Mesothelial cell of epicardium (in vitro differentiated cells): ENCODE data around the gene DCLK3. TPM values are rescaled to one million over a fixed set of nuclear protein-coding genes. Genes with fewer than 3 reads are reported as not detected.

ENCODE experiments used
- DNase-seq, 2 experiments: peaks; one replicate each; pipeline ENCODE4 v3.0.0; 2021; ENCODE audit warnings: low spot score in 2 of 2; ENCODE audit not compliant: unreplicated experiment in 2 of 2
- H3K27ac Mint-ChIP-seq: 2 replicates; pipeline ENCODE4 v1.8.0; 2021; ENCODE audit warnings: mixed read lengths
- H3K27me3 Mint-ChIP-seq: 2 replicates; pipeline ENCODE4 v1.8.0; 2021; ENCODE audit warnings: low read depth, mixed read lengths
- H3K36me3 Mint-ChIP-seq: 2 replicates; pipeline ENCODE4 v1.8.0; 2021; ENCODE audit warnings: mixed read lengths
- H3K4me1 Mint-ChIP-seq: 2 replicates; pipeline ENCODE4 v1.8.0; 2021; ENCODE audit warnings: mixed read lengths
- H3K4me3 Mint-ChIP-seq: 2 replicates; pipeline ENCODE4 v1.8.0; 2021; ENCODE audit warnings: mild to moderate bottlenecking, moderate library complexity, mixed read lengths
- H3K9me3 Mint-ChIP-seq: 2 replicates; pipeline ENCODE4 v1.8.0; 2021; ENCODE audit warnings: mixed read lengths
- total RNA-seq: library from RNA; stranded (reverse); gene quantifications from 3 replicates; pipeline ENCODE4 v1.2.1, GENCODE V29; 2021
- TF ChIP-seq, protein P1 (sequence below): fragments of 200-600 bp; sonication (generic); IDR thresholded peaks from one replicate; pipeline ENCODE4 v1.5.0; 2021; ENCODE audit warnings: antibody characterized with exemption; ENCODE audit not compliant: unreplicated experiment

DCLK3 gene
- total RNA-seq, 1 donor from 2014 or later = 0.38 TPM

DNA sequence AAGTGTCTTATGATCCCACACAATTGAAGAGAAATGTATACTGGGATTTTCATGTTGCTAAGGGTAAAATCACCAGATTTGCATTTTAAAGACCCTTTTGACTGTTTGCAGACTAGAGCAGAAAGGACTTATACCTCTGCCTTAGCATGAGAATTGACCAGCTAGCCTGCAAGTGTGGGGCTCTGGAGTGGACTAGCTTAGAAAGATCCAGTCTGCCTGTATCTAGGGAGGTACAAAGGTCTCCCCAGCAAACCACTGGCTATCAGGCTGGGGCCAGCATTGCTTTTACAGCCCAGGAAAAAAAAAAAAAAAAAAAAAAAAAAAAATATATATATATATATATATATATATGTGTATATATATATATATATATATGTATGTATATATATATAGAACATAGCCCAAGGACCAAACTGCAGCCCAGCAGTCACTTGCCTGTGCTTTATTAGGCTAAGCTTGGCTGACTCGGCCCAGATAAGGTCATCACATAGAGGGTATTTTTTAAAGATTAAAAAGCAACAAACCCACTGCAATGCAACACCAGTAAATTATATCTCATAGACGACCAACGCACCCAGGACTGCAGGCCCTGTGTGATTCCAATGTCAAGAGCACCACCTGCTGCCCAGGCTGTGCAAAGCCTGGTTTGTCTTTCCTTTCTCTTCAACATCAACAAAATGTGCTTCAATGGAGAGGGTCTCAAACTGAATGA is 63.7 kb downstream of the DCLK3 start:
- H3K4me3 Mint-ChIP-seq = no peak overlapping the region
- peak; percentile 29 to 72 for DNase-seq
- H3K4me1 Mint-ChIP-seq = no peaks in the 10 kb centered on the region
- H3K27me3 Mint-ChIP-seq = peaks cover 57% of the 10 kb centered on the region
- no peaks in the 10 kb centered on the region for H3K36me3 Mint-ChIP-seq
- TF ChIP-seq, protein P1, sequence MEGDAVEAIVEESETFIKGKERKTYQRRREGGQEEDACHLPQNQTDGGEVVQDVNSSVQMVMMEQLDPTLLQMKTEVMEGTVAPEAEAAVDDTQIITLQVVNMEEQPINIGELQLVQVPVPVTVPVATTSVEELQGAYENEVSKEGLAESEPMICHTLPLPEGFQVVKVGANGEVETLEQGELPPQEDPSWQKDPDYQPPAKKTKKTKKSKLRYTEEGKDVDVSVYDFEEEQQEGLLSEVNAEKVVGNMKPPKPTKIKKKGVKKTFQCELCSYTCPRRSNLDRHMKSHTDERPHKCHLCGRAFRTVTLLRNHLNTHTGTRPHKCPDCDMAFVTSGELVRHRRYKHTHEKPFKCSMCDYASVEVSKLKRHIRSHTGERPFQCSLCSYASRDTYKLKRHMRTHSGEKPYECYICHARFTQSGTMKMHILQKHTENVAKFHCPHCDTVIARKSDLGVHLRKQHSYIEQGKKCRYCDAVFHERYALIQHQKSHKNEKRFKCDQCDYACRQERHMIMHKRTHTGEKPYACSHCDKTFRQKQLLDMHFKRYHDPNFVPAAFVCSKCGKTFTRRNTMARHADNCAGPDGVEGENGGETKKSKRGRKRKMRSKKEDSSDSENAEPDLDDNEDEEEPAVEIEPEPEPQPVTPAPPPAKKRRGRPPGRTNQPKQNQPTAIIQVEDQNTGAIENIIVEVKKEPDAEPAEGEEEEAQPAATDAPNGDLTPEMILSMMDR = peak; percentile 59
- H3K9me3 Mint-ChIP-seq = no peaks in the 10 kb centered on the region
- no peak overlapping the region for H3K27ac Mint-ChIP-seq

DNA sequence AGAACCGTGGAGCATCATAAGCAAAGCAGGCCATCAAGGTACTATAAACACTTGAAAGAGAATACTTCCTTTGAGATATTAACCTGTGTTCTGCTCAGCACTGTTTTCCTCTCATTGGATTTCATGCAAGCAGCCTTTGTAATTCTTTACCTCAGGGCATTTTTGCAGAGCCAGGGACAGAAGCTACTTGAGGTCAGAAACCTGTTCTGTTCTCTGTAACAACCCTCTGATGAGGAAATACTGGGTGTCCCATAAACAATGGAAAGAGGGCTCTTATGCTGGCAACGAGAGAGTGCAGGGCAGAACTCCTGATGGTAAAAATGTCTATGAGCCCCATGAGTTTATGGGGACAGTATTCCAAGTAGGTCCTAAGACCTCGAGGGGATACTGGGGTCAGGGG is 66.0 kb downstream of the DCLK3 start:
- Mint-ChIP-seq H3K9me3 (peaks cover 2% of the 10 kb centered on the region), H3K36me3 (no peaks in the 10 kb centered on the region), H3K4me3 (no peak overlapping the region), H3K27ac (no peak overlapping the region), H3K4me1 (no peaks in the 10 kb centered on the region), H3K27me3 (peaks cover 45% of the 10 kb centered on the region)
- TF ChIP-seq, protein P1 = no peak
- no peak for DNase-seq

DNA sequence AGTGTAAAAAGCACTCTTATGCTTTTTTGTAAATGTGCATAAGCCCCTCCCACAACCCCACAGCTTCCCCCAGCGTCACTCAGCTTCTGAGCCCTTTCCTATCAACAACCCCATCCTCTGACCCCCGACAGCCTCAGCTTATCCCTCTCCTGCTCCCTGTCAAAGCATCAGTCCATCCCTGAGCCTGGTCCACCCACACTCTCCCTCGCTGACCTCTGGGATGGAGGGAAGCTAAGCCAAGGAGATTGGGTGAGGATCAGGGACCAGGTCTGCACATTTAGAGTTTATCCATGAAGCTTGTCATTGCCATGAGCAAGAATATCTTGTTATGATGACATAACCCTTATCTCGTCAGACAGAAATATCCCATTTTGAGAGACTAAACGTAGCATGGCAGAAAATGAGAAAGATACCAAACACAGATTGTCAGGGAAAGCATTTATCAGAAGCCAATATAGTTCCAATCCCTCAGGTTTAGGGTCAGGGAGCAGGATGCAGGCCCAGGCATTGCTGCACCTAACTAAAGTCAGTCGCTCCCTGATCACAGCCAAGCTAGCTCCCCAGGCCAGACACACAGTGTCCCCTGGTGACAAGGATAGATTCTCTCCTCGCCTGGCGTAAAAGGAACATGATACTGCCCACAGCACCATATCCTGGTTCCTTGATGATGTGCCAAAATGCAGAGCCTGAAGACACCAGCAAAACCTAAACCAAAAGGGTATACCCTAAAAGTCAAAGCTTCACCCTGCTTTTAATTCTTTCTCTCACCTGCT is 66.9 kb downstream of the DCLK3 start:
- H3K4me3 Mint-ChIP-seq = no peak overlapping the region
- peaks cover 2% of the 10 kb centered on the region for H3K36me3 Mint-ChIP-seq
- peaks cover 36% of the 10 kb centered on the region for H3K27me3 Mint-ChIP-seq
- peaks cover 8% of the 10 kb centered on the region for H3K9me3 Mint-ChIP-seq
- TF ChIP-seq, protein P1 = no peak
- DNase-seq = no peak
- no peaks in the 10 kb centered on the region for H3K4me1 Mint-ChIP-seq
- no peak overlapping the region for H3K27ac Mint-ChIP-seq

DNA sequence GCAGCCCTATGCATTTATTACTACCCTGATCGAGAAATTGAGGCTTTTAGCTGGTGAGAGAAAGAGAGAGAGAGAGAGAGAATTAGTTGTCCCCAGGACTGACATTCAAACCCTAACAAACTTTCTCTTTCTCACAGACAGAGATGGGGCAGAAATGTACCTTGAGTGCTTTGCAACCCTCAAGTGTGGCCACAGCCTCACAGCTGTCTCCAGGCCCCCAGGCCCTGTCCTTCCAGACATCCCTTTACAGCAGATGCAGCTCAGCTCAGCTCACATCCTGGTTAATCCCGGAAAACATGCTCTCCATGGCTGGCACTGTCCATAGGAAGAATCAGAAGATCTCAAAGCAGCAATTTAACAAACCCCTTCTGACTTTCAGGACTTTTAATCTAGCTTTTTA is 67.6 kb downstream of the DCLK3 start:
- H3K4me3 Mint-ChIP-seq = no peak overlapping the region
- H3K36me3 Mint-ChIP-seq = peaks cover 2% of the 10 kb centered on the region
- TF ChIP-seq, protein P1 = no peak
- H3K4me1 Mint-ChIP-seq = no peaks in the 10 kb centered on the region
- peaks cover 12% of the 10 kb centered on the region for H3K9me3 Mint-ChIP-seq
- H3K27me3 Mint-ChIP-seq = peaks cover 30% of the 10 kb centered on the region
- no peak for DNase-seq
- no peak overlapping the region for H3K27ac Mint-ChIP-seq

DNA sequence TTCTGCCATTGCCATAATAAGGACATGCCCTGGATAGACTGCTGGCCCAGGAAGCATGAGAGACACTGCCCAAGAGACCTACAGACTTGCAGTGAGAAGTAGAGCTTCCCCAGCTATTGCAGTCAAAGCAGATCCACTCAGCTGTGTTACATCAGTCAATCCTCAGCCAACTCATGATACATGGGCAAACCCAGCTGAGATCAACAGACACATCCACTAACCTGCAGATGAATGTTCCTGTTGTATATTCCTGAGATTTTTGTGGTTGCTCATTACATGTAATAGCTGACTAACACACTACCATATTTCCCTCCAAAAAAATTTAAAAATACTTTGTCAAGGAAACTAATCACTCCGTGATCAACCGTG is 68.6 kb downstream of the DCLK3 start:
- H3K9me3 Mint-ChIP-seq = peaks cover 12% of the 10 kb centered on the region
- no peak for DNase-seq
- H3K4me1 Mint-ChIP-seq = no peaks in the 10 kb centered on the region
- no peak overlapping the region for H3K27ac Mint-ChIP-seq
- no peak overlapping the region for H3K4me3 Mint-ChIP-seq
- peaks cover 28% of the 10 kb centered on the region for H3K27me3 Mint-ChIP-seq
- H3K36me3 Mint-ChIP-seq = peaks cover 2% of the 10 kb centered on the region
- TF ChIP-seq, protein P1 = no peak
